Measurements from ENCODE around the gene C14orf180. TPM values are rescaled to one million over a fixed set of nuclear protein-coding genes. Genes with fewer than 3 reads are reported as not detected.

C14orf180 gene
- total and polyA plus RNA-seq, 5 donors, result 56.5 to 153 (median 107) TPM

DNA sequence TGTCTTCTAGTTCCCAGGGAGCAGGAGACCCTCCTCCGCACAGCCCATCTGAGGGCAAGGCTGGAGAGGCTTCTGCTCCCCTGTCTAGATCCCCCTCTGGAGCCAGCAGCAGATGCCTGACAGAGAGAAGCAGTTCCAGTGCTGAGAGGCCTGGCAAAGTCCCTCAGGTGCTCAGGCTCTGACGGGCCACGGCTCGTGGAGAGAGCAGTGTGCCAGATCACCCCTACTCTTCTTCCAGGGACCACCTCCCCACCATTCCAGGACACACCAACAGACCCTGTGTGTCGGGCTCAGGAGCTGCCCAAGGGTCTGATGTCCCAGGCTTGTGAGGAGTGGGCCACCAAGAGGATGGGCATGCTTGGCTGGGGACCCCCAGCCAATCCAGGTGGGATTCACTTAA lies 22.5 kb upstream of the C14orf180 start:
- Histone ChIP-seq H3K27ac (ENCODE audit: low read length) (no peak overlapping the region), H3K4me1 (ENCODE audit: control insufficient read depth, insufficient read depth, low read length) (no peaks in the 10 kb centered on the region), H3K9me3 (ENCODE audit: control insufficient read depth, low read length) (no peaks in the 10 kb centered on the region), H3K4me3 (ENCODE audit: low read length) (no peak overlapping the region), H3K27me3 (ENCODE audit: control insufficient read depth, insufficient read depth) (no peaks in the 10 kb centered on the region)
- intact Hi-C loops (cut with DNase I), result no loop called here
- 90% methylated on average over 5 of the region's 5 CpGs for WGBS
- DNase-seq, result peak in 1 of 3 donors; percentile 7
- ATAC-seq, result no peak

DNA sequence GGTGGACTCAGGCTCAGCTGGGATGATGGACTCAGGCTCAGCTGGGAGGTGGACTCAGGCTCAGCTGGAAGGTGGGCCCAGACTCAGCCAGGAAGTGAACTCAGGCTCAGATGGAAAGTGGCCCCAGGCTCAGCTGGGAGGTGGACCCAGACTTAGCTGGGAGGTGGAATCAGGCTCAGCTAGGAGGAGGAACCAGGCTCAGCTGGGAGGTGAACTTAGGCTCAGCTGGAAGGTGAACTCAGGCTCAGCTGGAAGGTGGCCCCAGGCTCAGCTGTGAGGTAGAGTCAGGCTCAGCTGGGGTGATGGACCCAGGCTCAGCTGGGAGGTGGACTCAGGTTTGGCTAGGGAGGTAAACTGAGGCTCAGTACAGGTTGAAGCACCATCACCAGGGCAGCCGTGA lies 21.8 kb upstream of the C14orf180 start:
- intact Hi-C loops (cut with DNase I), result no loop called here
- Histone ChIP-seq H3K27me3 (ENCODE audit: control insufficient read depth, insufficient read depth) (no peaks in the 10 kb centered on the region), H3K27ac (ENCODE audit: low read length) (no peak overlapping the region), H3K9me3 (ENCODE audit: control insufficient read depth, low read length) (no peaks in the 10 kb centered on the region), H3K4me3 (ENCODE audit: low read length) (no peak overlapping the region), H3K4me1 (ENCODE audit: control insufficient read depth, insufficient read depth, low read length) (no peaks in the 10 kb centered on the region)
- ATAC-seq (no peak), DNase-seq (no peak)
- 95% methylated on average over 1 of the region's 1 CpG for WGBS

DNA sequence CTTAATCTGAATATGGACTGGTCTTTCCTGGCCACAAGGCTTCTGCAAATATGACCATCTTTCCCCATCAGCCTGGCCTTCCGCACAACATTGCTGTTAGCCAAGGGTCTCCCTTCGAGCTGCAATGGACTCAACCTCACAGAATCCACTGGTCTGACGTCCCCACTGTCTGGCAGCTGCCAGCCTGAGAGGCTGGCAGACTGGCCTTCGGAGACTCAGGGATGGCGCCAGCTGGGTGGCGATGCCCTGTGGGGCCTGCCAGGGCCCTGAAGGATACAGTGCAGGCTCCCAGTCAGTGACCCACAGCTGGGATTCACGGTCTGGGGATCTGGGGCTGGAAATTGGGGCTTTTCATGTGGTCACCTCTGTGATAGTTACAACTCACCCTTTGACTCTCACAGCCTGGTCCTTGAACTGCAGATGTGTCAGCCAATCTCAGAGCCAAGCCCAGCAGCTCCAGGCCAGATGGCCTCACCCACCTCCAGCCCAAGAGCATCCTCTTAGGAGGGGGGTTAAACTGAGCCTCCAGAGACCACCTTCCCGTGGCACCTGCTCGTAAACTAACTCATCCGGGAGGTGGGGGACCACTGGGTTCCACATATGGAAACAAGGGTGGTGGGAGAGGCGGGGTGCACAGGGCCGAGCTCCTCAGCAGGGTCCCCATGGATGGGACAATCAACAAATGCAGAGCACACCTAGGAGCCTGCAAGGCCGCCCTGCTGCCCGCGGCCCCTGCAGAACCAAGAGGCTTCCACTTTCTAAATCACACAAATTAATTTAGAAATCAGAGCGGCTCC lies 21.1 kb upstream of the C14orf180 start:
- intact Hi-C loops (cut with DNase I), result no loop called here
- H3K9me3 ChIP-seq (ENCODE audit: control insufficient read depth, low read length), result no peaks in the 10 kb centered on the region
- H3K4me3 ChIP-seq (ENCODE audit: low read length), result no peak overlapping the region
- H3K27ac ChIP-seq (ENCODE audit: low read length), result no peak overlapping the region
- H3K4me1 ChIP-seq (ENCODE audit: control insufficient read depth, insufficient read depth, low read length), result no peaks in the 10 kb centered on the region
- no peak for DNase-seq
- ATAC-seq, result no peak
- 91% methylated on average over 16 of the region's 16 CpGs for whole genome bisulfite sequencing
- no peaks in the 10 kb centered on the region for H3K27me3 ChIP-seq (ENCODE audit: control insufficient read depth, insufficient read depth)

DNA sequence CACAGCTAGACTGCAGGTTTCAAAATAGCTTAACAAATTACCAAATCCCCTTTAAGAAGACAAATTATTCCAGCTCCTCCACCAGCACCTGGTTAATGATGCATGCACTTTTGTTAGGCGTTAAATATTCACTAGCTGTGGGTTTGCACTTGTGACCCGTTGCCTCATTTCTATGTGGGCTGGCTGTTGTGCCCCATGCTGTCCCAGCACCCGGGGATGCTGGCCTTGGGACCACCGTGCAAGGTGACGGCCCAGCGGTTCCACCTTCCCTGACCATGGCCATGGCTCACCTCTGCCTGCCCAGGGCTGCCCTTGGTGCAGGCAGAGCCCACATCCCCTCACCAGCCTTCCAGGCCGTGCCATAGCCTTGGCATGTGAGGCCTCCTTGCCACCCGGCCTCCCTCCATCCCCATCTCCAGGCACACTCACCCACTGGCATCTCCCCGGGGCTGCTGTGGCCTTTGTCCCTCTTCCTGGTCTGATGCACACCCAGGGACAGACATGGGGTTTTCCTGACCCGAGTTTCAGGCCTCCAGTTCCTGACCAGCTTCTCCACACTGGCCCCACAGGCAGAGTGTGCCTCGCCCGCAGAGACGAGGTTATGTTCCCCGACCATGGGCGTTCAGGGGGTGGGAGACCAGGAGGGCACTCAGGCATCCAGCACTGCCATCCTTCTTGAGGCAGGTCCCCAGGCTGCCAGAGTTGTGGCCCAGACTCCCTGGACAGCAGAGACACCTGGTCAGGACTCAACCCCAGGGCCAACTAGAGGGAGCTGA lies 20.3 kb upstream of the C14orf180 start:
- no peaks in the 10 kb centered on the region for H3K9me3 ChIP-seq (ENCODE audit: control insufficient read depth, low read length)
- no peaks in the 10 kb centered on the region for H3K27me3 ChIP-seq (ENCODE audit: control insufficient read depth, insufficient read depth)
- H3K27ac ChIP-seq (ENCODE audit: low read length), result no peak overlapping the region
- ATAC-seq (no peak), DNase-seq (peak in 2 of 3 donors; percentile 7 to 39)
- intact Hi-C loops (cut with DNase I), result no loop called here
- no peaks in the 10 kb centered on the region for H3K4me1 ChIP-seq (ENCODE audit: control insufficient read depth, insufficient read depth, low read length)
- no peak overlapping the region for H3K4me3 ChIP-seq (ENCODE audit: low read length)
- 86% methylated on average over 15 of the region's 15 CpGs for WGBS

DNA sequence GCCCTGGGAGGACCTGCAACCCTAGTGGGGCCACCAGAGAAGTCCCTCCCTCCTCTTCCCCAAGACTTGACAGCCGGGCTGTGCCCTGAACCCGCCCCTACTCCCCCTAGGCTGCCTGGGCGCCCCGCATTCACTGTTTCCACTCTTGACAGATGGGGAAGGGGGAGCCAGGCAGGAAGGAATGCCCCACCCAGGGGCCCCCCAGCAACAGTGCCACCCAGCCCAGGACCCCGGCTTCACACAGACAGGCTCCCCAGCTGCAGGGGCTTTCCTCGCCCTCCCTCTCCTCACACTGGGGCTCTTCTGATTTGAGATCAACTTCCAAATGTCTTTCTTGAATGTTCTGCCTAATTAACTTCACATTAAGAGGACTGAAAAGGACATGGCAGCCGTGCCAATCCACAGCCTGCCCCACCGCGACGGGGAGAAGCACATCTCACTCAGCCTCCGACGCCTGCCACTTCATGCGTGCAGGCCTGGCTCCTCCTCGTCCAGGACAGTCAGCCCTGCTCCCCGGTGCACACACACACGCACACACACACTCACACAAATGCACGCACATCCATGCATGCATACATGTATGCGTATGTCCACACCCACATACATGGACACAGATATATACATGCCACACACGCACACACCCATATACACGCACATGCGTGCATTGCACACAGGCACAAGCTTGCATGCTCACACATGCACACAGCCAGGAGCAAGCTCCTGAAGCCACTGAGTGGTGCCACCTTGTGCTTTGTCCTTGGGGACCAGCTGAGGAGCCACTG lies 19.6 kb upstream of the C14orf180 start:
- 89% methylated on average over 21 of the region's 21 CpGs for WGBS
- intact Hi-C loops (cut with DNase I), result loop anchor here (5.0 to 10.0 kb wide), 3 partner anchors 428 to 485 kb away; partner anchors contain the start of gene ASPG (in 1 of the 4)
- no peak overlapping the region for H3K27ac ChIP-seq (ENCODE audit: low read length)
- DNase-seq (peak in 1 of 3 donors; percentile 8), ATAC-seq (no peak)
- H3K4me1 ChIP-seq (ENCODE audit: control insufficient read depth, insufficient read depth, low read length), result no peaks in the 10 kb centered on the region
- no peaks in the 10 kb centered on the region for H3K27me3 ChIP-seq (ENCODE audit: control insufficient read depth, insufficient read depth)
- no peak overlapping the region for H3K4me3 ChIP-seq (ENCODE audit: low read length)
- no peaks in the 10 kb centered on the region for H3K9me3 ChIP-seq (ENCODE audit: control insufficient read depth, low read length)

DNA sequence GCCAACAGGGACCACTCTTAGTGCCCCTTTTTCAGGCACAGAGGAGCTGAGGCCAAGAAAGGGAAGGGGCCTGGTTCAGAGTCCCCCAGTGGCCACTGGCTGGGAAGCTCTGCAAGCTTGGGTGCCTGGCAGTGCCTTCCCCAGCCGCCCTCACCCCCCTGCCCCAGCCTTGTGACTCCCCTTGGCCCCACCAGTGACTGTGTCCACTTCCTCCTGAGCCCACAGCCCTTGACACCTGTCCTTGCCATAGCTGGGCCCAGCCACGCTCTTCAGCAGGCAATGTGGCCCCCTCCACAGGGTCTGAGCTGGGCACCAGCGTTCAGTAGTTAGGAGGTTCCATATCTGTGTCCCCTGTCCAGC lies 19.0 kb upstream of the C14orf180 start:
- peak in 1 of 3 donors; percentile 6 for DNase-seq
- H3K27me3 ChIP-seq (ENCODE audit: control insufficient read depth, insufficient read depth), result no peaks in the 10 kb centered on the region
- H3K27ac ChIP-seq (ENCODE audit: low read length), result no peak overlapping the region
- 90% methylated on average over 3 of the region's 3 CpGs for WGBS
- intact Hi-C loops (cut with DNase I), result loop anchor here (5.0 to 10.0 kb wide), 3 partner anchors 428 to 486 kb away; partner anchors contain the start of gene ASPG (in 1 of the 4)
- H3K9me3 ChIP-seq (ENCODE audit: control insufficient read depth, low read length), result no peaks in the 10 kb centered on the region
- H3K4me1 ChIP-seq (ENCODE audit: control insufficient read depth, insufficient read depth, low read length), result no peaks in the 10 kb centered on the region
- no peak overlapping the region for H3K4me3 ChIP-seq (ENCODE audit: low read length)
- ATAC-seq, result no peak

DNA sequence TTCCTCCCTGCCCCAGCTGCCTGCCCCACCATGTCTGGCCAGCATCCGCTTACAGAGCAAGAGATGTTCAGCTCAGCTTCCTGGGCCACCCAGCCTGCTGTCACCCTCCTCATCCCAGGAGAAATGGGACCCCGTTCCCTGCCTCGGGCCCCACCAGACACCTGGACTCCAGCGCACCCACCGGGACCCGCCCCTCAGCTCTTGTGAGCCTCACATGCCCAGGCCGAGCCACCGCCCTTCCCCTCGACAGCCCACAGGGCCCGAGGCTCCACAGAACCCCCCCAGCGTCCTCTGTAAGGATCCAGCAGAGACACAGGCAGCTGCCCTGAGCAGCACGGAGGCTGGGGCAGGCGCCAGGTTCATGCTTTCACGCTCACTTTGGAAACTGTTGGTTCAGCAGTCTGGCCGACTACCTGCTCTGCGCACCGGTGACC lies 18.4 kb upstream of the C14orf180 start:
- intact Hi-C loops (cut with DNase I), result loop anchor here (5.0 to 10.0 kb wide), 3 partner anchors 429 to 486 kb away; partner anchors contain the start of gene ASPG (in 1 of the 4)
- no peaks in the 10 kb centered on the region for H3K9me3 ChIP-seq (ENCODE audit: control insufficient read depth, low read length)
- 72% methylated on average over 17 of the region's 17 CpGs for WGBS
- H3K4me1 ChIP-seq (ENCODE audit: control insufficient read depth, insufficient read depth, low read length), result no peaks in the 10 kb centered on the region
- H3K27me3 ChIP-seq (ENCODE audit: control insufficient read depth, insufficient read depth), result no peaks in the 10 kb centered on the region
- no peak overlapping the region for H3K4me3 ChIP-seq (ENCODE audit: low read length)
- H3K27ac ChIP-seq (ENCODE audit: low read length), result no peak overlapping the region
- no peak for ATAC-seq
- peak in 2 of 3 donors; percentile 4 to 35 for DNase-seq

DNA sequence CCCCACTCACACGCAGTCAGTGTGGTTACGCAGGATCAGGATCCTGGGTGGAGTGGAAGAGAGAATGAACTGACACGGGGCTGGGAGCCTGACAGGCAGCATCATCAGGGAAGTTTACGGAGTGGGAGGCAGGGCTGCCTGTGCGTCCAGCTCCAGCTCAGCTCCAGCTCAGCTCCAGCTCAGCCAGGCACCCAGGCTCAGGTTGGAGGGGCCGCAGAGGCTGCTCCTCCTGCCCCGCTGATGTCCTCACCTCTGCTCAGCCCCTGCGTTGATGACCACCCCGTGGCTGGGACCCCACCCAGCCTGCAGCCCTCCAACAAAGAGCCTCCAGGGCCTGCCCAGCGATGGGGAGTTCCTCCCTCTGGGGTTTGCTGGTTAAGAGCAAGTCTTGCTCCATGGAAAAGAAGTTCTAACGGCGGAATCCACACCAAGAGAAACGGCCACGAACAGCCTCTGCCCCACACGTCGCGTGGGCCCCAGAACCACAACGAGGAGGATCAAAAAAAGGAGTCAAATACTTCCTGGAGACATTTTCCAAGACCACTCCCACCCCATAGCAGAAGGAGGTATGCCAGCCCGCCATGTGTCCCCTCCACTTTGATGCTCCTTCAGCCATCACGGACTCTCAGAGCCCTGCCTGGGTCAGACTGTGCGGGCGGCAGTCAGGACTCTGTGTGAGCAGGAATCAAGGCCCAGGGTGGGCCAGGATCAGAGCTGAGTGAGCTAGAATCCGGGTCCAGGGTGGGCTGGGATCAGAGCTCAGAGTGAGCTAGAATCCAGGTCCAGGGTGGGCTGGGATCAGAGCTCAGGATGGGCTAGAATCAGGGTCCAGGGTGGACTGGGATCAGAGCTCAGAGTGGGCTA lies 17.7 kb upstream of the C14orf180 start:
- Histone ChIP-seq H3K27me3 (ENCODE audit: control insufficient read depth, insufficient read depth) (no peaks in the 10 kb centered on the region), H3K27ac (ENCODE audit: low read length) (no peak overlapping the region), H3K4me1 (ENCODE audit: control insufficient read depth, insufficient read depth, low read length) (no peaks in the 10 kb centered on the region), H3K4me3 (ENCODE audit: low read length) (no peak overlapping the region), H3K9me3 (ENCODE audit: control insufficient read depth, low read length) (no peaks in the 10 kb centered on the region)
- 78% methylated on average over 23 of the region's 23 CpGs for WGBS
- peak; percentile 8 to 32 (median 20) for DNase-seq
- no peak for ATAC-seq
- intact Hi-C loops (cut with DNase I), result loop anchor here (2.0 to 10.0 kb wide), 4 partner anchors 423 to 487 kb away; partner anchors contain the start of genes ASPG (in 1 of the 4) and KIF26A (in 1 of the 4)

DNA sequence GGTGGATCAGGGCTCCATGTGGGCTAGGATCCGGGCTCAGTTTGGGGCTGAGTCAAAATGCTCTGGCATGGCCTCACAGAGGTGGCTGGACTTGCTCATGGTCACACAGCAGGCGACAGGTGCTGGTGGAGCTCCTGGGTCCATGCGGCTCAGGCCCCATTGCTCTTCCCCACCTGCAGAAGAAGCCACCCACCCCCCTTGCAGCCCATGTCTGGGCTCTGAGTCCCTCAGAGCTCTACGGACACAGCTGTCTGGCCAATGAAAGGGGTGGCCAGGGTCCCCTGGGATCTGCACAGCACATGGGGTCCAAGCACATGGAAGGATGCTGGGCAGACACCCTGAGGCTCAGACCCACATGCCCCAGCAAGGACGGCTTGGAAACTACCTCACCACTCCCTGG lies 17.0 kb upstream of the C14orf180 start:
- H3K27ac ChIP-seq (ENCODE audit: low read length), result no peak overlapping the region
- ATAC-seq (no peak), DNase-seq (peak in 2 of 3 donors; percentile 11 to 38)
- 84% methylated on average over 5 of the region's 5 CpGs for WGBS
- H3K4me3 ChIP-seq (ENCODE audit: low read length), result no peak overlapping the region
- H3K9me3 ChIP-seq (ENCODE audit: control insufficient read depth, low read length), result no peaks in the 10 kb centered on the region
- intact Hi-C loops (cut with DNase I), result loop anchor here (2.0 to 10.0 kb wide), 4 partner anchors 424 to 488 kb away; partner anchors contain the start of genes ASPG (in 1 of the 4) and KIF26A (in 1 of the 4)
- H3K4me1 ChIP-seq (ENCODE audit: control insufficient read depth, insufficient read depth, low read length), result no peaks in the 10 kb centered on the region
- H3K27me3 ChIP-seq (ENCODE audit: control insufficient read depth, insufficient read depth), result no peaks in the 10 kb centered on the region
